Erythroblast (primary cell): ENCODE data around the gene STX2.

ENCODE experiments used
- GATA1 ChIP-seq: IDR thresholded peaks from 2 replicates; pipeline ENCODE4 v1.6.1; 2011; ENCODE audit warnings: low read depth, mild to moderate bottlenecking, control low read depth, low read length, moderate library complexity
- POLR2A ChIP-seq: IDR thresholded peaks from 2 replicates; pipeline ENCODE4 v1.6.1; 2011; ENCODE audit warnings: mild to moderate bottlenecking, low read length

DNA sequence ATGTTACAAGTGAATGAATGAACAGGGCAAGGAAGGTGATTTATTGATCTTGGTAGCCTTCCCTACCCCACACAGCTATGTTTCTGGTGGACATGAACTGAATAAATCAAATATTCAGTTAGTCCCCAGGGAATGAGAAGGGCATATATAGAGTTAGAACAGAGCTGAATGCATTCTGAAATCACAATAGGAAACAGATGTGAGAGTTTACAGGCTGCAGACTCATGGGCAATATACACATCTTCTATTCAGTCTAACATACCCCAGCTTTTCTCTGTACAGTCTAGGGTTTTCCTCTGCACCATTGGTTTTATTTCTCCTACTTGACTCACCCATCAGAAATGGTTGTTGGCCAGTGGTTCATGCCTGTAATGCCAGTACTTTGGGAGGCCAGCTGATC lies 7.3 kb upstream of the STX2 start:
- TF ChIP-seq POLR2A (no peak), GATA1 (no peak)
